Neural progenitor cell (in vitro differentiated cells): ENCODE data around the gene RHOV. TPM values are rescaled to one million over a fixed set of nuclear protein-coding genes. Genes with fewer than 3 reads are reported as not detected.
A peak's percentile ranks its signal among the peaks of the same experiment; 100 is the strongest.

Source experiments
- DNase-seq: peaks from one replicate; pipeline ENCODE4 v3.0.0-alpha.2; 2016; ENCODE audit warnings: low spot score
- H2AFZ ChIP-seq: fragments of 200-600 bp; sonication (generic); replicated peaks from 2 replicates; pipeline ENCODE4 v1.6.1; 2016; ENCODE audit warnings: antibody characterized with exemption
- H3F3A ChIP-seq: fragments of 200-600 bp; sonication (generic); 2 replicates; pipeline ENCODE4 v1.6.1; 2016; ENCODE audit warnings: antibody characterized with exemption, low read depth
- H3K27ac ChIP-seq: fragments of 200-600 bp; sonication (generic); 2 replicates; pipeline ENCODE4 v1.5.1; 2016; ENCODE audit warnings: mild to moderate bottlenecking
- H3K27me3 ChIP-seq: fragments of 200-600 bp; sonication (generic); 2 replicates; pipeline ENCODE4 v1.6.1; 2016; ENCODE audit warnings: mild to moderate bottlenecking, moderate library complexity
- H3K36me3 ChIP-seq: fragments of 200-600 bp; sonication (generic); 2 replicates; pipeline ENCODE4 v1.5.1; 2016
- H3K4me1 ChIP-seq: fragments of 200-600 bp; sonication (generic); 2 replicates; pipeline ENCODE4 v1.6.1; 2016; ENCODE audit warnings: mixed run types
- H3K4me2 ChIP-seq: fragments of 200-600 bp; sonication (generic); 2 replicates; pipeline ENCODE4 v1.6.1; 2016
- H3K4me3 ChIP-seq: fragments of 200-600 bp; sonication (generic); 2 replicates; pipeline ENCODE4 v1.5.1; 2016
- H3K79me2 ChIP-seq: fragments of 200-600 bp; sonication (generic); 2 replicates; pipeline ENCODE4 v1.6.1; 2016; ENCODE audit warnings: low read depth
- H3K9ac ChIP-seq: fragments of 200-600 bp; sonication (generic); 2 replicates; pipeline ENCODE4 v1.6.1; 2016
- H3K9me3 ChIP-seq: fragments of 200-600 bp; sonication (generic); 2 replicates; pipeline ENCODE4 v1.5.1; 2016; ENCODE audit warnings: low read depth
- H4K20me1 ChIP-seq: fragments of 200-600 bp; sonication (generic); 2 replicates; pipeline ENCODE4 v1.6.1; 2016; ENCODE audit warnings: low read depth
- H3K27ac Mint-ChIP-seq: 3 replicates; pipeline ENCODE4 v1.8.0; 2021; ENCODE audit warnings: mixed read lengths
- H3K27me3 Mint-ChIP-seq: 2 replicates; pipeline ENCODE4 v1.8.0; 2022; ENCODE audit warnings: low read depth, mild to moderate bottlenecking, inconsistent platforms, moderate library complexity, mixed read lengths; ENCODE audit not compliant: insufficient read depth
- H3K36me3 Mint-ChIP-seq: 3 replicates; pipeline ENCODE4 v1.8.0; 2021; ENCODE audit warnings: mixed read lengths
- H3K4me1 Mint-ChIP-seq: 3 replicates; pipeline ENCODE4 v1.8.0; 2021; ENCODE audit warnings: mixed read lengths
- H3K4me3 Mint-ChIP-seq: 3 replicates; pipeline ENCODE4 v1.8.0; 2021; ENCODE audit warnings: mild to moderate bottlenecking, moderate library complexity, mixed read lengths
- H3K9me3 Mint-ChIP-seq: 3 replicates; pipeline ENCODE4 v1.8.0; 2020; ENCODE audit warnings: mixed read lengths
- EZH2 ChIP-seq: fragments of 200-600 bp; sonication (generic); IDR thresholded peaks from 2 replicates; pipeline ENCODE4 v1.6.1; 2017; ENCODE audit warnings: antibody characterized with exemption, mild to moderate bottlenecking, moderate library complexity
- EZH2phosphoT487 ChIP-seq: fragments of 200-600 bp; sonication (generic); IDR thresholded peaks from 2 replicates; pipeline ENCODE4 v1.6.1; 2017; ENCODE audit warnings: antibody characterized with exemption
- total RNA-seq: library from RNA; depleted of rRNA; stranded (reverse); fragments of >200 nt; gene quantifications from 2 replicates; pipeline ENCODE4 v1.2.3, GENCODE V29; 2015; ENCODE audit warnings: low replicate concordance
- TF ChIP-seq, protein P1 (sequence below): fragments of 200-600 bp; sonication (generic); IDR thresholded peaks from 2 replicates; pipeline ENCODE4 v1.5.1; 2017; ENCODE audit warnings: antibody characterized with exemption, mild to moderate bottlenecking

RHOV gene
- total RNA-seq, 1 donor from 2014 or later, result not detected

DNA sequence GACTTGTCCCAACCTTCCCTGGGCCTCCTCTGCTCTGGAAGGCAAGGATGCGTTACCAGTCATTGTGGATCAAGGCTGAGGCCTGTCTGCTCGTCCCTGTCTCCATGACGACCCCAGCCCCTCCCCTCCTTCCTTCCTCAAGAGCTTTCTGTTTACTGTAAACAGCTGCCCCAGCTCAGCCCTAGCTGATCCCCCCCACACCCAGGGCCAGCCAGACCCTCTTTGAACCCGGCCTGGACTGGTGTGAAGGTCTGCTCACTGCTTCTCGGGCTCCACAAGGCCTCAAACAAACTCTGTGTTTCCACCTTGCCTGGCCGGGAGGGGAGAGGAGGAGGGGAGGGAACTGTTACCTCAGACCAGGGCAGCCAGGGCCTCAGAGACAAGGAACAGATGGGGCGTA, 37.1 kb upstream of the RHOV start:
- no peaks in the 10 kb centered on the region for H3K36me3 Mint-ChIP-seq
- no peaks in the 10 kb centered on the region for H3K9me3 Mint-ChIP-seq
- peaks cover 25% of the 10 kb centered on the region for H3K4me1 Mint-ChIP-seq
- Histone ChIP-seq H4K20me1 (peaks cover 15% of the 10 kb centered on the region), H3K27me3 (no peaks in the 10 kb centered on the region), H3K36me3 (no peaks in the 10 kb centered on the region), H3K4me3 (no peak overlapping the region), H3K4me2 (peak overlapping the region; percentile 49), H3K9ac (no peak overlapping the region), H3K4me1 (peaks cover 29% of the 10 kb centered on the region), H3K9me3 (no peaks in the 10 kb centered on the region), H3F3A (peaks cover 6% of the 10 kb centered on the region), H3K27ac (no peak overlapping the region), H3K79me2 (no peaks in the 10 kb centered on the region), H2AFZ (peak overlapping the region; percentile 94)
- TF ChIP-seq, protein P1, sequence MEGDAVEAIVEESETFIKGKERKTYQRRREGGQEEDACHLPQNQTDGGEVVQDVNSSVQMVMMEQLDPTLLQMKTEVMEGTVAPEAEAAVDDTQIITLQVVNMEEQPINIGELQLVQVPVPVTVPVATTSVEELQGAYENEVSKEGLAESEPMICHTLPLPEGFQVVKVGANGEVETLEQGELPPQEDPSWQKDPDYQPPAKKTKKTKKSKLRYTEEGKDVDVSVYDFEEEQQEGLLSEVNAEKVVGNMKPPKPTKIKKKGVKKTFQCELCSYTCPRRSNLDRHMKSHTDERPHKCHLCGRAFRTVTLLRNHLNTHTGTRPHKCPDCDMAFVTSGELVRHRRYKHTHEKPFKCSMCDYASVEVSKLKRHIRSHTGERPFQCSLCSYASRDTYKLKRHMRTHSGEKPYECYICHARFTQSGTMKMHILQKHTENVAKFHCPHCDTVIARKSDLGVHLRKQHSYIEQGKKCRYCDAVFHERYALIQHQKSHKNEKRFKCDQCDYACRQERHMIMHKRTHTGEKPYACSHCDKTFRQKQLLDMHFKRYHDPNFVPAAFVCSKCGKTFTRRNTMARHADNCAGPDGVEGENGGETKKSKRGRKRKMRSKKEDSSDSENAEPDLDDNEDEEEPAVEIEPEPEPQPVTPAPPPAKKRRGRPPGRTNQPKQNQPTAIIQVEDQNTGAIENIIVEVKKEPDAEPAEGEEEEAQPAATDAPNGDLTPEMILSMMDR, result no peak
- no peak for TF ChIP-seq EZH2
- H3K4me3 Mint-ChIP-seq, result no peak overlapping the region
- DNase-seq, result peak; percentile 59
- peak overlapping the region; percentile 75 for H3K27ac Mint-ChIP-seq
- peaks cover 15% of the 10 kb centered on the region for H3K27me3 Mint-ChIP-seq

DNA sequence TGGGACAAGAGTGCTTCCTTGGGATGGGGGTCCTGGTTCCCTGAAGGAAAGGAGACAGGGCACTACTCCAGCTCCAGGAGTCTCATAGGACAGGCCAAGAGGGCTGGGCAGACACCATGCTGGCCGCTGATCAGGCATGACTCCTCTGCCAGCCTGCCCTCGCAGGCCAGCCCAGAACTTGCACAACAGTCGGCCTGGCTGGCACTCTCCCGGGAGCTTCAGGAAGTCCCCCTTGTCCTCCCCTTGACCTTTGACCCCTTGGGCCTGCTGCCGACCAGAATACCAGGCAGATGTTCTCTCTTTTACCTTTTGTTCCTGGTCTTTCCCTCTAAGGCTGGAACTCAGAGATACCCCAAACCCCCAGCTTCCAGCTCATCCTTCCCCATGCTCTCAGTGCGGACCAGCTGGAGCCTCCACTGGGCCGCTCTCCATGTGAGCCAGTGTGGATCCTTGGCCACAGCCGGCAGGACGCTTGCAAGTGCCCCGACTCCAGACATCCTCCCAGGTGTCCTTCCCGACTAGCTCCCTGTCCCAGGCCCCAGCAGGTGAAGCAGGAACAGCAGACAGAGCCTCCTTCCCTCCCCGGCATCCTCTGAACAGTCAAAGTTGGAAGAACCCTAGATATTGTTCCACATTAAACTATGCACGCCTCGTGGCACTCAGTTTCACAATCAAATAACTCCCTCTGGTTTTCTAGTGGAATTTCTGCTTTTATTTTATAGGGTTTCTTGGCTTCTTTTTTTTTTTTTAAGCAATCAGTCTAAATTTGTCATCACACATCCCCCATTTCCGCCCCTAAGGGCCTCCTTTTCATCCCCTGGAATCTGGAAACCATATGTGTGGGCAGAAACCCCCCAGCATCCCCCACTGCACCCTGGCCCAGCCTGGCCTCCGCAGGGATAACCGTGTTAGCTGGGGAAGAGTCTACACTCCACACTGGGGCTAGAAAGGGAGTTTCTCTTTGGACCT, 35.9 kb upstream of the RHOV start:
- peak; percentile 51 for DNase-seq

DNA sequence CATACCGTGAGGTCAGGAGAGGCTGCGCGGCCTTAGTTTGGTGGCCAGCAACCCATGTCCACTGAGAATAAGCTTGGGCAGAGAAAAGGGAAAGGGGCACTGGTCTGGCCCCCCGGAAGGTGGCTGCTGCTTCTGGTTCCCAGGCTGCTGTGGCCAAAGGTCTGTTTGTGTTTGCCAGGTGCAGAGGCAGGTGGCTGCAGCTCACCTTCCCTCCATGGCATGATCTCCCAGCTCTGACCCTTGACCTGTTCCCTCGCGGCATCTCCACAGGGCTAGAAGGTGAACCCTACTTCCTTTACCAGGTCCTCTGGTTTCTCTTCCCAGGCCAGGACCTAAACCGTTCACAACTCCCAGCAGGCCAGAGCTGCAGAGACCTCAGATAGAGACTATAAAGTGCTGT, 34.1 kb upstream of the RHOV start:
- Mint-ChIP-seq H3K27ac (no peak overlapping the region), H3K4me1 (peaks cover 22% of the 10 kb centered on the region), H3K27me3 (peaks cover 8% of the 10 kb centered on the region), H3K36me3 (peaks cover 4% of the 10 kb centered on the region), H3K9me3 (no peaks in the 10 kb centered on the region), H3K4me3 (no peak overlapping the region)
- Histone ChIP-seq H3K27me3 (no peaks in the 10 kb centered on the region), H4K20me1 (peaks cover 39% of the 10 kb centered on the region), H3F3A (peaks cover 21% of the 10 kb centered on the region), H3K9me3 (no peaks in the 10 kb centered on the region), H3K9ac (no peak overlapping the region), H3K79me2 (no peaks in the 10 kb centered on the region), H3K4me3 (no peak overlapping the region), H3K27ac (no peak overlapping the region), H3K36me3 (no peaks in the 10 kb centered on the region), H3K4me1 (peaks cover 23% of the 10 kb centered on the region), H2AFZ (no peak overlapping the region), H3K4me2 (no peak overlapping the region)
- TF ChIP-seq EZH2, result no peak
- no peak for TF ChIP-seq EZH2phosphoT487
- TF ChIP-seq, protein P1, result no peak
- DNase-seq, result no peak

More for the DNA sequence above, 35.9 kb upstream of the RHOV start:
- Histone ChIP-seq H3K27me3 (no peaks in the 10 kb centered on the region), H3K4me1 (peaks cover 26% of the 10 kb centered on the region), H3K36me3 (no peaks in the 10 kb centered on the region), H2AFZ (no peak overlapping the region), H3K9ac (no peak overlapping the region), H3K79me2 (no peaks in the 10 kb centered on the region), H3K4me3 (no peak overlapping the region), H4K20me1 (peaks cover 24% of the 10 kb centered on the region), H3F3A (peaks cover 15% of the 10 kb centered on the region), H3K9me3 (no peaks in the 10 kb centered on the region), H3K4me2 (no peak overlapping the region), H3K27ac (no peak overlapping the region)
- H3K9me3 Mint-ChIP-seq, result no peaks in the 10 kb centered on the region
- TF ChIP-seq EZH2 (no peak), EZH2phosphoT487 (no peak)
- TF ChIP-seq, protein P1, result no peak
- H3K4me3 Mint-ChIP-seq, result peak overlapping the region; percentile 14
- H3K36me3 Mint-ChIP-seq, result no peaks in the 10 kb centered on the region
- peaks cover 13% of the 10 kb centered on the region for H3K27me3 Mint-ChIP-seq
- peaks cover 22% of the 10 kb centered on the region for H3K4me1 Mint-ChIP-seq
- peak overlapping the region; percentile 66 for H3K27ac Mint-ChIP-seq
